NB4 (cell line): ENCODE measurements around the gene TCF23.

ENCODE experiments used
- POLR2A ChIP-seq: IDR thresholded peaks from 2 replicates; pipeline ENCODE4 v1.6.1; 2011; ENCODE audit warnings: mild to moderate bottlenecking; ENCODE audit not compliant: insufficient read length; ENCODE audit errors: extremely low read depth
- TF ChIP-seq, protein P1 (sequence below): IDR thresholded peaks from one replicate; pipeline ENCODE4 v1.5.1; 2012; ENCODE audit warnings: low read depth, low read length

DNA sequence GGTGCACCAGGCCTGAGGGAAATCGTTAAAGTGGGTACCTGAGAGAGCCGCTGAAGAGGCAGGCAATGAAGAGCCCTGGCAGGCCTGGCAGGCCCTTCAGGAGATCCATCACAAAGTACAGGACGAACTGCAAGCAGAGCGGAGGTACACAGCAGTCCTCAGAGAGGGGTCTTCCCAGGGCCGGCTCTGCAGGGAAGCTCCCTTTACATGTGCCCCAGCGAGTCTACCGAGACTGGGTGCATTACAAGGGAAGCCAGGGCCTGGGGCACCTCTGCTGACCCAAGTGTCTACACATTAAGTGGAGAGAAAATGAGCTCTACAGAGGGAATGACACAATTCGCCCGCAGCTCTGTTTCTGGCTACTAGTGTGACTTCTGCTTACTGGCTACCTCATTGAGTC lies 54.9 kb downstream of the TCF23 start:
- TF ChIP-seq POLR2A = no peak
- TF ChIP-seq, protein P1, sequence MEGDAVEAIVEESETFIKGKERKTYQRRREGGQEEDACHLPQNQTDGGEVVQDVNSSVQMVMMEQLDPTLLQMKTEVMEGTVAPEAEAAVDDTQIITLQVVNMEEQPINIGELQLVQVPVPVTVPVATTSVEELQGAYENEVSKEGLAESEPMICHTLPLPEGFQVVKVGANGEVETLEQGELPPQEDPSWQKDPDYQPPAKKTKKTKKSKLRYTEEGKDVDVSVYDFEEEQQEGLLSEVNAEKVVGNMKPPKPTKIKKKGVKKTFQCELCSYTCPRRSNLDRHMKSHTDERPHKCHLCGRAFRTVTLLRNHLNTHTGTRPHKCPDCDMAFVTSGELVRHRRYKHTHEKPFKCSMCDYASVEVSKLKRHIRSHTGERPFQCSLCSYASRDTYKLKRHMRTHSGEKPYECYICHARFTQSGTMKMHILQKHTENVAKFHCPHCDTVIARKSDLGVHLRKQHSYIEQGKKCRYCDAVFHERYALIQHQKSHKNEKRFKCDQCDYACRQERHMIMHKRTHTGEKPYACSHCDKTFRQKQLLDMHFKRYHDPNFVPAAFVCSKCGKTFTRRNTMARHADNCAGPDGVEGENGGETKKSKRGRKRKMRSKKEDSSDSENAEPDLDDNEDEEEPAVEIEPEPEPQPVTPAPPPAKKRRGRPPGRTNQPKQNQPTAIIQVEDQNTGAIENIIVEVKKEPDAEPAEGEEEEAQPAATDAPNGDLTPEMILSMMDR = no peak
